Ishikawa (cell line): ENCODE measurements around the gene MAPK1.

Experiments used
- EGR1 ChIP-seq: IDR thresholded peaks from 2 replicates; pipeline ENCODE4 v1.6.1; 2012
- FOXM1 ChIP-seq: IDR thresholded peaks from 2 replicates; pipeline ENCODE4 v1.6.1; 2012; ENCODE audit warnings: low read depth, borderline replicate concordance
- RAD21 ChIP-seq: IDR thresholded peaks from 2 replicates; pipeline ENCODE4 v1.6.1; 2012; ENCODE audit warnings: low read depth
- TCF12 ChIP-seq: IDR thresholded peaks from 2 replicates; pipeline ENCODE4 v1.6.1; 2012; ENCODE audit warnings: low read depth
- TF ChIP-seq, protein P1 (sequence below): IDR thresholded peaks from 2 replicates; pipeline ENCODE4 v1.6.1; 2012

- TF ChIP-seq RAD21 (no peak), TCF12 (no peak), FOXM1 (no peak), EGR1 (no peak)
- TF ChIP-seq, protein P1, sequence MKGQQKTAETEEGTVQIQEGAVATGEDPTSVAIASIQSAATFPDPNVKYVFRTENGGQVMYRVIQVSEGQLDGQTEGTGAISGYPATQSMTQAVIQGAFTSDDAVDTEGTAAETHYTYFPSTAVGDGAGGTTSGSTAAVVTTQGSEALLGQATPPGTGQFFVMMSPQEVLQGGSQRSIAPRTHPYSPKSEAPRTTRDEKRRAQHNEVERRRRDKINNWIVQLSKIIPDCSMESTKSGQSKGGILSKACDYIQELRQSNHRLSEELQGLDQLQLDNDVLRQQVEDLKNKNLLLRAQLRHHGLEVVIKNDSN, result no peak
Measured at GRCh38 chr22:21779444-21779843, 88.0 kb downstream of the MAPK1 start.
